ENCODE results near the gene FAM200B. TPM values are rescaled to one million over a fixed set of nuclear protein-coding genes. Genes with fewer than 3 reads are reported as not detected.

Gene FAM200B
- total and polyA plus RNA-seq, 2 of the 4 experiments (the other 2 are of a cell fraction), result 16.7 to 18.5 TPM

- no peak for TF ChIP-seq MXI1 (IDR thresholded peaks at IDR 0.05; ENCODE audit: borderline replicate concordance, low read depth, low read length)
- no peak for TF ChIP-seq CEBPB (IDR thresholded peaks at IDR 0.05; ENCODE audit: low read depth, low read length)
- no peak for TF ChIP-seq POLR2A (IDR thresholded peaks at IDR 0.05; ENCODE audit: low read depth, low read length)
- no peak for TF ChIP-seq CHD1 (IDR thresholded peaks at IDR 0.05; ENCODE audit: low read depth, low read length)
- no peak for TF ChIP-seq RCOR1 (IDR thresholded peaks at IDR 0.05; ENCODE audit: insufficient replicate concordance, low read length)
- no peak for TF ChIP-seq NFE2L2 (IDR thresholded peaks at IDR 0.05; ENCODE audit: low read depth, low read length)
These were observed 14.1 kb downstream of the FAM200B start (continued) for GRCh38 chr4:15695729-15696128.

GRCh38 chr4:15696866-15697265 lies 15.2 kb downstream of the FAM200B start:
- Histone ChIP-seq H3K4ac (ENCODE audit: low read depth, low read length) (peak overlapping the region; percentile 4; the same call in 1 of the 2 replicates), H2AK9ac (replicated peaks; ENCODE audit: low read depth, low read length, poor library complexity) (no peak overlapping the region), H3K4me2 (ENCODE audit: low read depth, low read length) (no peak overlapping the region), H3K4me3 (ENCODE audit: insufficient read depth, low read depth, low read length) (no peak overlapping the region), H3K23ac (ENCODE audit: low read depth, low read length) (no peak overlapping the region), H3K9me1 (ENCODE audit: insufficient read depth, low read length) (0 out of 2 replicates have a peak, but pooled peaks cover 8% of the 10 kb centered on the region), H4K20me1 (ENCODE audit: insufficient read depth, low read length) (no peaks in the 10 kb centered on the region), H4K8ac (ENCODE audit: low read depth in 2 of 2, low read length in 2 of 2) (peak overlapping the region; percentile 7 to 12; a peak in 2 of 4 replicates), H3K9ac (ENCODE audit: low read depth, low read length) (no peak overlapping the region), H3K56ac (ENCODE audit: extremely low read depth, insufficient read depth, low read length) (no peak overlapping the region), H3K79me1 (ENCODE audit: low read depth in 1 of 2, low read length in 2 of 2) (peaks cover 2 to 11% of the 10 kb centered on the region in 2 experiments; a peak in 2 of 4 replicates), H3K27ac (ENCODE audit: insufficient read depth, low read length) (no peak overlapping the region), H3K27me3 (ENCODE audit: control insufficient read depth, insufficient read depth, low read length) (no peaks in the 10 kb centered on the region), H4K91ac (ENCODE audit: insufficient read depth, low read depth, low read length) (peak overlapping the region; percentile 17; the same call in 1 of the 2 replicates), H3K9me3 (ENCODE audit: control insufficient read depth, insufficient read depth, low read length) (no peaks in the 10 kb centered on the region), H2AFZ (replicated peaks; ENCODE audit: low read length, poor library complexity) (no peak overlapping the region), H3K36me3 (ENCODE audit: control insufficient read depth, insufficient read depth, low read length) (no peaks in the 10 kb centered on the region), H2BK20ac (ENCODE audit: low read depth, low read length) (0 out of 2 replicates have a peak overlapping the region, but pooled peaks have one; percentile 39), H3K18ac (ENCODE audit: low read depth, low read length) (peak overlapping the region; percentile 8; the same call in 1 of the 2 replicates), H2AK5ac (ENCODE audit: low read depth, low read length) (0 out of 2 replicates have a peak overlapping the region, but pooled peaks have one; percentile 2), H2BK15ac (ENCODE audit: low read depth, low read length) (peak overlapping the region; percentile 47; the same call in 2 of the 3 replicates), H3K4me1 (ENCODE audit: control insufficient read depth, insufficient read depth, low read length) (peaks cover 6% of the 10 kb centered on the region), H3K14ac (replicated peaks; ENCODE audit: low read depth, low read length) (no peak overlapping the region), H2BK120ac (ENCODE audit: low read depth, low read length) (peak overlapping the region; percentile 52; the same call in 1 of the 2 replicates), H4K5ac (ENCODE audit: low read depth, low read length) (no peak overlapping the region), H2BK5ac (ENCODE audit: low read depth, low read length, poor library complexity, severe bottlenecking) (no peak overlapping the region)
- POLR2A ChIA-PET (ENCODE audit: unreplicated experiment), result no interaction called here
- no CpG with 5 or more reads among the region's 1 CpG for WGBS, 2 experiments (ENCODE audit: extremely low coverage in 2 of 2, insufficient read length in 1 of 2)
- ATAC-seq (ENCODE audit: low read depth) (no peak), DNase-seq (no peak)
- dilution Hi-C loops (cut with HindIII; ENCODE audit: low sequenced_read_pairs, unreplicated experiment), result no loop called here
- in situ Hi-C loops (cut with MboI; ENCODE audit: low sequenced_read_pairs), result loop anchor here (25.0 kb wide), 1 partner anchor 685 kb away; the partner anchor contains the start of gene CPEB2
- CTCF ChIA-PET, result no interaction called here
- intact Hi-C loops (cut with micrococcal nuclease), result no loop called here
- BruUV-seq (replicated peaks), result no TSS peak
- no peak for TF ChIP-seq MAZ (IDR thresholded peaks at IDR 0.05; ENCODE audit: borderline replicate concordance, low read depth, low read length)
- TF ChIP-seq POLR2A (IDR thresholded peaks at IDR 0.05; ENCODE audit: low read depth, low read length), result no peak
- TF ChIP-seq RCOR1 (IDR thresholded peaks at IDR 0.05; ENCODE audit: insufficient replicate concordance, low read length), result no peak
- no peak for TF ChIP-seq BHLHE40 (IDR thresholded peaks at IDR 0.05; ENCODE audit: low read depth, low read length)
- no peak for TF ChIP-seq ELK1 (IDR thresholded peaks at IDR 0.05; ENCODE audit: borderline replicate concordance, low read depth, low read length)
- TF ChIP-seq MXI1 (IDR thresholded peaks at IDR 0.05; ENCODE audit: borderline replicate concordance, low read depth, low read length), result no peak
- TF ChIP-seq CHD1 (IDR thresholded peaks at IDR 0.05; ENCODE audit: low read depth, low read length), result no peak
- no peak for TF ChIP-seq RFX5 (IDR thresholded peaks at IDR 0.05; ENCODE audit: low read depth, low read length)
- no peak for TF ChIP-seq CTCF (conservative IDR thresholded peaks at IDR 0.05; ENCODE audit: low read depth, low read length)
- TF ChIP-seq SMC3 (IDR thresholded peaks at IDR 0.05; ENCODE audit: low read depth, low read length), result no peak
- TF ChIP-seq RAD21 (IDR thresholded peaks at IDR 0.05; ENCODE audit: low read length), result no peak
- TF ChIP-seq NFE2L2 (IDR thresholded peaks at IDR 0.05; ENCODE audit: low read depth, low read length), result no peak
- TF ChIP-seq CEBPB (IDR thresholded peaks at IDR 0.05; ENCODE audit: low read depth, low read length), result no peak
- TF ChIP-seq MAFK (IDR thresholded peaks at IDR 0.05; ENCODE audit: low read depth, low read length), result no peak

Data from IMR-90 (cell line).